ENCODE data around the gene CENPX. TPM values are rescaled to one million over a fixed set of nuclear protein-coding genes. Genes with fewer than 3 reads are reported as not detected.

CENPX gene
- total and polyA plus RNA-seq, 2 of the 13 experiments (the other 11 are each of a cell fraction or from before 2014, with no cell fraction given) = 92.7 to 170 TPM

- TF ChIP-seq ZNF512B (CRISPR knock-in tag; IDR thresholded peaks at IDR 0.05; ENCODE audit: borderline replicate concordance) (peak; percentile 63; the same call in 1 of the 2 replicates), NAIF1 (CRISPR knock-in tag; IDR thresholded peaks at IDR 0.05; ENCODE audit: borderline replicate concordance) (no peak), KLF13 (CRISPR knock-in tag; IDR thresholded peaks at IDR 0.05) (no peak), SAP130 (CRISPR knock-in tag; IDR thresholded peaks at IDR 0.05; ENCODE audit: low read depth) (peak; percentile 83), NFYB (CRISPR knock-in tag; IDR thresholded peaks at IDR 0.05) (no peak), GATA4 (IDR thresholded peaks at IDR 0.05; ENCODE audit: borderline replicate concordance, low read depth) (no peak), BRCA1 (CRISPR knock-in tag; IDR thresholded peaks at IDR 0.05) (no peak), BCLAF1 (IDR thresholded peaks at IDR 0.05) (no peak), ZNF350 (CRISPR knock-in tag; IDR thresholded peaks at IDR 0.05; ENCODE audit: borderline replicate concordance, low read depth) (peak; percentile 72; the same call in 1 of the 2 replicates), ZNF556 (CRISPR knock-in tag; IDR thresholded peaks at IDR 0.05; ENCODE audit: borderline replicate concordance) (peak; percentile 78), KLF16 (CRISPR knock-in tag; IDR thresholded peaks at IDR 0.05) (peak in 1 of 2 experiments; percentile 45; a peak in 1 of 4 replicates), ZNF484 (CRISPR knock-in tag; IDR thresholded peaks at IDR 0.05; ENCODE audit: borderline replicate concordance, low read depth) (0 out of 2 replicates have a peak, but pooled peaks have one; percentile 70), MATR3 (CRISPR knock-in tag; IDR thresholded peaks at IDR 0.05) (no peak), MNT (IDR thresholded peaks at IDR 0.05) (no peak), HNRNPL (IDR thresholded peaks at IDR 0.05; ENCODE audit: low read depth, low read length) (peak; percentile 99), MXD4 (CRISPR knock-in tag; IDR thresholded peaks at IDR 0.05) (0 out of 2 replicates have a peak, but pooled peaks have one; percentile 52), NCOA2 (CRISPR knock-in tag; IDR thresholded peaks at IDR 0.05) (no peak; the same call in 1 of the 2 replicates), ISL2 (CRISPR knock-in tag; IDR thresholded peaks at IDR 0.05) (no peak), ZNF784 (CRISPR knock-in tag; IDR thresholded peaks at IDR 0.05; ENCODE audit: borderline replicate concordance) (peak; percentile 88; the same call in 1 of the 2 replicates), CC2D1A (CRISPR knock-in tag; IDR thresholded peaks at IDR 0.05) (no peak), ZNF251 (CRISPR knock-in tag; IDR thresholded peaks at IDR 0.05) (no peak), ZNF577 (CRISPR knock-in tag; IDR thresholded peaks at IDR 0.05; ENCODE audit: borderline replicate concordance, low read depth) (no peak)
Measured at GRCh38 chr17:82056729-82057621, 34.3 kb upstream of the CENPX start (continued).

Data from HepG2 (cell line).